ENCODE data around the gene CPNE7. TPM values are rescaled to one million over a fixed set of nuclear protein-coding genes. Genes with fewer than 3 reads are reported as not detected.

The CPNE7 gene
- total and polyA plus RNA-seq, 10 of the 15 experiments (the other 5 are each of a cell fraction or from before 2014, with no cell fraction given), result 0.29 to 46.9 (median 17.5) TPM

DNA sequence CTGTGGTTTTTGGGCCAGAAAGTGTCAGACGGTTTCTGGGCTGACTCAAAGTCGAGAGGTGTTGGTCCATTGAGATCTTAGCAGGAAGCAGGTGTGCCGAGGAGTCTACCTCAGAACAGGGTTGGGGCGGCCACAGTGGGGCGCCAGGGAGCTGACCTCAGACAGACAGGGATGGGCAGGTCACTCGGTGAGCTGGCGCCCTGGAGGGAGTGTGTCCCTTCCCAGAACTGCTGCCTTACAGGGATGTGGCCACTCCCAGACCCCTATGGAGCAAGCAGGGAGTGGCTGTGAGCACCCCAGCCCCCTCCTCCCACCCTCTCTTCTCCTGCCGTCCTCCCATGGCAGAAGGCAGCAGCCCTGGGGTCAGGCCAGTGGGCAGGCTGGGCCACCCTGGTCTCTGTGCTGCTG is 23.9 kb downstream of the CPNE7 start:
- H4K20me1 ChIP-seq (ENCODE audit: control insufficient read depth, insufficient read depth), result no peaks in the 10 kb centered on the region
- 3% methylated on average over 8 of the region's 8 CpGs for WGBS (ENCODE audit: insufficient coverage, insufficient replicate concordance, low lambda C conversion rate, missing lambda C conversion rate)
- RAD21 ChIA-PET (ENCODE audit: unreplicated experiment), result interaction anchor here (1.0 to 1.4 kb wide), 2 partner anchors 41 to 101 kb away, joined by 3 to 5 read pairs; no protein-coding TSS in a partner anchor
- in situ Hi-C loops (cut with MboI) (no loop called here), intact Hi-C loops (cut with micrococcal nuclease; ENCODE audit: unreplicated experiment) (no loop called here)
- no peak overlapping the region for H3K4me3 ChIP-seq
- FAIRE-seq (no peak), ATAC-seq (peak; percentile 77), DNase-seq (ENCODE audit: low read depth, low spot score) (no peak)
- H3K27me3 ChIP-seq (replicated peaks in 1 of 2; ENCODE audit: control insufficient read depth in 2 of 2, insufficient read depth in 2 of 2, low read length in 1 of 2), result no peaks in the 10 kb centered on the region
- no TSS peak for BruUV-seq (replicated peaks)
- TF ChIP-seq IRF4 (IDR thresholded peaks at IDR 0.05; ENCODE audit: low read depth, low read length), result no peak
- TF ChIP-seq IKZF1 (conservative IDR thresholded peaks at IDR 0.05), result 0 out of 2 replicates have a peak, but pooled peaks have one; percentile 22
- TF ChIP-seq TARDBP (IDR thresholded peaks at IDR 0.05; ENCODE audit: borderline replicate concordance), result no peak
- peak; percentile 58; the same call in 1 of the 2 replicates for TF ChIP-seq TCF12 (IDR thresholded peaks at IDR 0.05; ENCODE audit: low read depth, low read length)
- TF ChIP-seq, protein P1, sequence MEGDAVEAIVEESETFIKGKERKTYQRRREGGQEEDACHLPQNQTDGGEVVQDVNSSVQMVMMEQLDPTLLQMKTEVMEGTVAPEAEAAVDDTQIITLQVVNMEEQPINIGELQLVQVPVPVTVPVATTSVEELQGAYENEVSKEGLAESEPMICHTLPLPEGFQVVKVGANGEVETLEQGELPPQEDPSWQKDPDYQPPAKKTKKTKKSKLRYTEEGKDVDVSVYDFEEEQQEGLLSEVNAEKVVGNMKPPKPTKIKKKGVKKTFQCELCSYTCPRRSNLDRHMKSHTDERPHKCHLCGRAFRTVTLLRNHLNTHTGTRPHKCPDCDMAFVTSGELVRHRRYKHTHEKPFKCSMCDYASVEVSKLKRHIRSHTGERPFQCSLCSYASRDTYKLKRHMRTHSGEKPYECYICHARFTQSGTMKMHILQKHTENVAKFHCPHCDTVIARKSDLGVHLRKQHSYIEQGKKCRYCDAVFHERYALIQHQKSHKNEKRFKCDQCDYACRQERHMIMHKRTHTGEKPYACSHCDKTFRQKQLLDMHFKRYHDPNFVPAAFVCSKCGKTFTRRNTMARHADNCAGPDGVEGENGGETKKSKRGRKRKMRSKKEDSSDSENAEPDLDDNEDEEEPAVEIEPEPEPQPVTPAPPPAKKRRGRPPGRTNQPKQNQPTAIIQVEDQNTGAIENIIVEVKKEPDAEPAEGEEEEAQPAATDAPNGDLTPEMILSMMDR (IDR thresholded peaks at IDR 0.05 in 2 of 3, conservative IDR thresholded peaks at IDR 0.05 in 1 of 3; ENCODE audit: control insufficient read depth in 2 of 3, extremely low read depth in 1 of 3, insufficient read depth in 1 of 3, low read depth in 3 of 3, low read length in 3 of 3), result peak; percentile 27 to 49 (median 38); a peak in 4 of 6 replicates
- POLR2A ChIA-PET, result no interaction called here
- no peak overlapping the region for H3K4me2 ChIP-seq (ENCODE audit: control insufficient read depth, insufficient read depth)
- H3K9ac ChIP-seq (ENCODE audit: control insufficient read depth, insufficient read depth, low read length), result no peak overlapping the region
- SMC1A ChIA-PET (ENCODE audit: uncharacterized antibody, unreplicated experiment), result no interaction called here
- no peaks in the 10 kb centered on the region; a peak in 1 of 4 replicates for H3K36me3 ChIP-seq (ENCODE audit: control insufficient read depth in 2 of 2, insufficient read depth in 2 of 2, low read length in 1 of 2)
- H3K4me1 ChIP-seq (ENCODE audit: control insufficient read depth, insufficient read depth, low read length), result no peaks in the 10 kb centered on the region
- H2AFZ ChIP-seq (ENCODE audit: control insufficient read depth, low read depth, low read length), result no peak overlapping the region
- H3K27ac ChIP-seq (ENCODE audit: control insufficient read depth, insufficient read depth), result no peak overlapping the region
- CTCF ChIA-PET, result interaction anchor here (1.0 to 2.0 kb wide), 4 partner anchors 24 to 261 kb away, joined by 3 to 6 read pairs (median 4); partner anchors contain the start of gene CPNE7
- no peaks in the 10 kb centered on the region for H3K79me2 ChIP-seq (ENCODE audit: control insufficient read depth, insufficient read depth, low read length)
- H3K9me3 ChIP-seq (replicated peaks; ENCODE audit: control insufficient read depth, insufficient read depth, low read length), result no peaks in the 10 kb centered on the region

DNA sequence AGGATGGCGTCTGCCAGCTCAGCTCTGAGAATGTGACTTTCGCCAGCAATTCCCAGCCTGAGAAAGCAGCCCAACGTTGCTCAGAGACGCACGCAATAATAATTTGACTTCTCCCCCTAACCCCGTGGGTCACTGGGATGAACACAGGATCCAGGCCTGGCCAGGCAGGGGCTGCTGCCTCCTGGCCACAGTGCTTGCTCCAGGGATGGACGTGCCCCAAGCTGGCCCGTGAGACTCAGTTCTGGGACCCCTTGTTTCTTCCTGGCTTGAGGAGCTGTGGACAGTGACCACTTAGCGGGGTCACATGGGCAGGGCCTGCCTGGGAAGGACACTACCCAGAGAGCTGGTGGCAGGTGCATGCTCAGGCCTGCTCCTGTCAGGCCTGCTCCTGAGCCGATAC is 24.3 kb downstream of the CPNE7 start:
- TF ChIP-seq BRCA1 (IDR thresholded peaks at IDR 0.05; ENCODE audit: low read depth, low read length), result no peak
- no peak for TF ChIP-seq ZNF207 (IDR thresholded peaks at IDR 0.05; ENCODE audit: borderline replicate concordance)
- TF ChIP-seq SMAD1 (IDR thresholded peaks at IDR 0.05; ENCODE audit: low read depth, partially characterized antibody), result no peak
- TF ChIP-seq KLF5 (IDR thresholded peaks at IDR 0.05; ENCODE audit: partially characterized antibody), result no peak
- no peak for TF ChIP-seq GATAD2B (conservative IDR thresholded peaks at IDR 0.05; ENCODE audit: low read depth)
- no peak for TF ChIP-seq ZBTB11 (CRISPR knock-in tag; IDR thresholded peaks at IDR 0.05)
- no peak for TF ChIP-seq RAD21 (IDR thresholded peaks at IDR 0.05; ENCODE audit: insufficient read depth, low read depth, low read length)
- Histone ChIP-seq H3K4me3 (no peak overlapping the region), H3K36me3 (ENCODE audit: control insufficient read depth in 2 of 2, insufficient read depth in 2 of 2, low read length in 1 of 2) (no peaks in the 10 kb centered on the region; a peak in 1 of 4 replicates), H3K27me3 (replicated peaks in 1 of 2; ENCODE audit: control insufficient read depth in 2 of 2, insufficient read depth in 2 of 2, low read length in 1 of 2) (no peaks in the 10 kb centered on the region), H3K9me3 (replicated peaks; ENCODE audit: control insufficient read depth, insufficient read depth, low read length) (no peaks in the 10 kb centered on the region), H3K4me1 (ENCODE audit: control insufficient read depth, insufficient read depth, low read length) (no peaks in the 10 kb centered on the region), H4K20me1 (ENCODE audit: control insufficient read depth, insufficient read depth) (no peaks in the 10 kb centered on the region), H3K4me2 (ENCODE audit: control insufficient read depth, insufficient read depth) (no peak overlapping the region), H3K79me2 (ENCODE audit: control insufficient read depth, insufficient read depth, low read length) (no peaks in the 10 kb centered on the region), H3K27ac (ENCODE audit: control insufficient read depth, insufficient read depth) (no peak overlapping the region), H2AFZ (ENCODE audit: control insufficient read depth, low read depth, low read length) (no peak overlapping the region), H3K9ac (ENCODE audit: control insufficient read depth, insufficient read depth, low read length) (no peak overlapping the region)
- WGBS (ENCODE audit: insufficient coverage, insufficient replicate concordance, low lambda C conversion rate, missing lambda C conversion rate), result 75% methylated on average over 10 of the region's 10 CpGs
- ChIA-PET CTCF (interaction anchor here (1.0 to 2.0 kb wide), 5 partner anchors 25 to 264 kb away, joined by 3 to 6 read pairs (median 4); partner anchors contain the start of gene CPNE7), POLR2A (no interaction called here), RAD21 (ENCODE audit: unreplicated experiment) (interaction anchor here (1.0 to 1.4 kb wide), 2 partner anchors 41 to 100 kb away, joined by 3 to 5 read pairs; no protein-coding TSS in a partner anchor), SMC1A (ENCODE audit: uncharacterized antibody, unreplicated experiment) (no interaction called here)
- BruUV-seq (replicated peaks), result no TSS peak
- intact Hi-C loops (cut with micrococcal nuclease; ENCODE audit: unreplicated experiment), result no loop called here
- no peak for FAIRE-seq
- no peak for ATAC-seq
- no peak for DNase-seq (ENCODE audit: low read depth, low spot score)
- in situ Hi-C loops (cut with MboI), result no loop called here

Data from GM12878 (cell line).